Liver (tissue), 3 donors: ENCODE measurements around the gene CCDC187.

ENCODE experiments used
- ATF3 ChIP-seq: IDR thresholded peaks from 2 replicates; pipeline ENCODE4 v1.6.1; 2016; ENCODE audit warnings: antibody characterized with exemption
- CTCF ChIP-seq: fragments of 150-350 bp; IDR thresholded peaks from 2 replicates; pipeline ENCODE4 v1.5.1; 2017; ENCODE audit warnings: improper control_type of control experiment, low read depth, low read length; ENCODE audit not compliant: missing input control
- EGR1 ChIP-seq, 2 donors: IDR thresholded peaks; 2 replicates each; pipeline ENCODE4 v1.6.1; 2016 to 2018; ENCODE audit warnings: antibody characterized with exemption in 2 of 2, low read depth in 2 of 2
- FOXA2 ChIP-seq: IDR thresholded peaks from 2 replicates; pipeline ENCODE4 v1.6.1; 2016; ENCODE audit warnings: antibody characterized with exemption
- JUND ChIP-seq, 2 donors: IDR thresholded peaks; 2 replicates each; pipeline ENCODE4 v1.6.1; 2016; ENCODE audit warnings: antibody characterized with exemption in 2 of 2
- MAX ChIP-seq: IDR thresholded peaks from 2 replicates; pipeline ENCODE4 v1.6.1; 2016; ENCODE audit warnings: antibody characterized with exemption
- REST ChIP-seq: IDR thresholded peaks from 2 replicates; pipeline ENCODE4 v1.6.1; 2016; ENCODE audit warnings: antibody characterized with exemption, mild to moderate bottlenecking
- TAF1 ChIP-seq: conservative IDR thresholded peaks from 2 replicates; pipeline ENCODE4 v1.6.1; 2016; ENCODE audit warnings: antibody characterized with exemption, mild to moderate bottlenecking
- ZBTB33 ChIP-seq: IDR thresholded peaks from 2 replicates; pipeline ENCODE4 v1.6.1; 2016; ENCODE audit warnings: antibody characterized with exemption
- donor health status: healthy.
- donor health status: healthy.

GRCh38 chr9:136292591-136293448, 11.1 kb downstream of the CCDC187 start:
- no peak for TF ChIP-seq ATF3
- no peak for TF ChIP-seq CTCF
- no peak for TF ChIP-seq MAX
- TF ChIP-seq EGR1 (IDR thresholded peaks at IDR 0.05; ENCODE audit: low read depth in 2 of 2) = no peak
- no peak for TF ChIP-seq ZBTB33
- TF ChIP-seq JUND (IDR thresholded peaks at IDR 0.05) = no peak
- TF ChIP-seq TAF1 = no peak
- TF ChIP-seq REST = no peak
- TF ChIP-seq FOXA2 = no peak
